GM12878 (cell line): Measurements from ENCODE around the gene BOLA1. TPM values are rescaled to one million over a fixed set of nuclear protein-coding genes. Genes with fewer than 3 reads are reported as not detected.
A peak's percentile ranks its signal among the peaks of the same experiment; 100 is the strongest.

Experiments used
- ATF7 ChIP-seq: fragments of 450-650 bp; IDR thresholded peaks from 2 replicates; pipeline ENCODE4 v1.6.1; 2016; ENCODE audit warnings: low read depth, mild to moderate bottlenecking
- CBX5 ChIP-seq: sonication (generic); IDR thresholded peaks from 2 replicates; pipeline ENCODE4 v1.6.1; 2016; ENCODE audit warnings: low read depth, moderate library complexity, mild to moderate bottlenecking, inconsistent platforms
- CHD2 ChIP-seq: IDR thresholded peaks from 2 replicates; pipeline ENCODE4 v1.6.1; 2011; ENCODE audit warnings: low read depth, low read length, improper control_type of control experiment, borderline replicate concordance
- CREM ChIP-seq: IDR thresholded peaks from 2 replicates; pipeline ENCODE4 v1.6.1; 2014; ENCODE audit warnings: antibody characterized with exemption, low read depth
- EZH2 ChIP-seq: IDR thresholded peaks from 2 replicates; pipeline ENCODE4 v1.6.1; 2012; ENCODE audit warnings: low read depth, mild to moderate bottlenecking, control low read depth, inconsistent platforms, low read length, borderline replicate concordance; ENCODE audit not compliant: control insufficient read depth
- HDAC6 ChIP-seq: fragments of 200-600 bp; sonication (generic); IDR thresholded peaks from one replicate; pipeline ENCODE4 v1.8.0; 2017; ENCODE audit warnings: antibody characterized with exemption; ENCODE audit not compliant: unreplicated experiment
- JUNB ChIP-seq: IDR thresholded peaks from 2 replicates; pipeline ENCODE4 v1.6.1; 2016; ENCODE audit warnings: antibody characterized with exemption, mild to moderate bottlenecking
- KDM1A ChIP-seq: fragments of 200-600 bp; sonication (generic); IDR thresholded peaks from 2 replicates; pipeline ENCODE4 v1.6.1; 2016; ENCODE audit warnings: borderline replicate concordance
- MXI1 ChIP-seq: fragments of 150-350 bp; IDR thresholded peaks from 2 replicates; pipeline ENCODE4 v1.6.1; 2011; ENCODE audit warnings: low read depth, mild to moderate bottlenecking, inconsistent platforms, low read length, improper control_type of control experiment
- NFXL1 ChIP-seq: fragments of 450-650 bp; IDR thresholded peaks from 2 replicates; pipeline ENCODE4 v1.6.1; 2017; ENCODE audit warnings: antibody characterized with exemption, mild to moderate bottlenecking, borderline replicate concordance
- NR2C2 ChIP-seq: IDR thresholded peaks from 2 replicates; pipeline ENCODE4 v1.6.1; 2011; ENCODE audit warnings: borderline replicate concordance, low read depth; ENCODE audit not compliant: control insufficient read depth, insufficient read length
- POLR2A ChIP-seq: IDR thresholded peaks from 2 replicates; pipeline ENCODE4 v1.6.1; 2011; ENCODE audit warnings: low read depth, mild to moderate bottlenecking, low read length
- POLR2AphosphoS2 ChIP-seq: IDR thresholded peaks from 2 replicates; pipeline ENCODE4 v1.6.1; 2011; ENCODE audit warnings: low read depth, mild to moderate bottlenecking, low read length, improper control_type of control experiment, moderate library complexity
- POLR2AphosphoS5 ChIP-seq: IDR thresholded peaks from 2 replicates; pipeline ENCODE4 v1.6.1; 2011; ENCODE audit warnings: mild to moderate bottlenecking, low read length, inconsistent platforms
- RBBP5 ChIP-seq: fragments of 200-600 bp; sonication (generic); conservative IDR thresholded peaks from 2 replicates; pipeline ENCODE4 v1.6.1; 2016
- SMC3 ChIP-seq: IDR thresholded peaks from 2 replicates; pipeline ENCODE4 v1.6.1; 2011; ENCODE audit warnings: low read length, improper control_type of control experiment, borderline replicate concordance
- WRNIP1 ChIP-seq: IDR thresholded peaks from 2 replicates; pipeline ENCODE4 v1.6.1; 2011; ENCODE audit warnings: low read depth, low read length, improper control_type of control experiment, borderline replicate concordance
- YY1 ChIP-seq: IDR thresholded peaks from 2 replicates; pipeline ENCODE4 v1.6.1; 2011; ENCODE audit warnings: low read depth, mild to moderate bottlenecking, low read length
- ZBED1 ChIP-seq: IDR thresholded peaks from 2 replicates; pipeline ENCODE4 v1.6.1; 2016; ENCODE audit warnings: borderline replicate concordance
- ZBTB11 ChIP-seq: fragments of 450-650 bp; formaldehyde crosslinking; IDR thresholded peaks from 2 replicates; pipeline ENCODE4 v1.5.0; 2022; ENCODE audit warnings: mild to moderate bottlenecking, missing genetic modification characterization
- ZNF384 ChIP-seq: IDR thresholded peaks from 2 replicates; pipeline ENCODE4 v1.6.1; 2012; ENCODE audit warnings: low read depth, mild to moderate bottlenecking, low read length, improper control_type of control experiment, borderline replicate concordance
- ZNF622 ChIP-seq: fragments of 450-650 bp; IDR thresholded peaks from 2 replicates; pipeline ENCODE4 v1.6.1; 2017; ENCODE audit warnings: mild to moderate bottlenecking, inconsistent platforms
- ZZZ3 ChIP-seq: IDR thresholded peaks from 2 replicates; pipeline ENCODE4 v1.6.1; 2011; ENCODE audit warnings: low read depth; ENCODE audit not compliant: control insufficient read depth, insufficient read length
- polyA plus RNA-seq, 11 experiments: library from polyadenylated mRNA; depleted of rRNA in 4 of 11; unstranded in 6 of 11; stranded (reverse) in 5 of 11; fragments of >200 nt; fragmentation: Nextera tagmentation in 4 of 11; fragmentation: Illumina TruSeq in 1 of 11; extraction: Ambion mirVana in 4 of 11; extraction: Trizol in 1 of 11; gene quantifications; 1 replicate in 1 of 11; 2 replicates in 10 of 11; pipeline versions ENCODE4 v1.2.1 to v1.2.3, GENCODE V29; 2011 to 2016; ENCODE audit warnings: inconsistent platforms in 2 of 11, missing spikeins in 2 of 11, low read depth in 1 of 11
- total RNA-seq, 4 experiments: library from RNA; depleted of rRNA in 3 of 4; stranded (reverse); fragments of >200 nt in 3 of 4; fragmentation: Illumina TruSeq in 1 of 4; extraction: Trizol in 1 of 4; gene quantifications; 2 replicates each; pipeline versions ENCODE4 v1.2.1 to v1.2.3, GENCODE V29; 2013 to 2021
- TF ChIP-seq, protein P1 (sequence below): fragments of 450-650 bp; IDR thresholded peaks from 2 replicates; pipeline ENCODE4 v1.6.1; 2018; ENCODE audit warnings: borderline replicate concordance, mild to moderate bottlenecking; ENCODE audit not compliant: partially characterized antibody

The BOLA1 gene
- total and polyA plus RNA-seq, 10 of the 15 experiments (the other 5 are each of a cell fraction or from before 2014, with no cell fraction given), result 0.74 to 18.7 (median 11.3) TPM

DNA sequence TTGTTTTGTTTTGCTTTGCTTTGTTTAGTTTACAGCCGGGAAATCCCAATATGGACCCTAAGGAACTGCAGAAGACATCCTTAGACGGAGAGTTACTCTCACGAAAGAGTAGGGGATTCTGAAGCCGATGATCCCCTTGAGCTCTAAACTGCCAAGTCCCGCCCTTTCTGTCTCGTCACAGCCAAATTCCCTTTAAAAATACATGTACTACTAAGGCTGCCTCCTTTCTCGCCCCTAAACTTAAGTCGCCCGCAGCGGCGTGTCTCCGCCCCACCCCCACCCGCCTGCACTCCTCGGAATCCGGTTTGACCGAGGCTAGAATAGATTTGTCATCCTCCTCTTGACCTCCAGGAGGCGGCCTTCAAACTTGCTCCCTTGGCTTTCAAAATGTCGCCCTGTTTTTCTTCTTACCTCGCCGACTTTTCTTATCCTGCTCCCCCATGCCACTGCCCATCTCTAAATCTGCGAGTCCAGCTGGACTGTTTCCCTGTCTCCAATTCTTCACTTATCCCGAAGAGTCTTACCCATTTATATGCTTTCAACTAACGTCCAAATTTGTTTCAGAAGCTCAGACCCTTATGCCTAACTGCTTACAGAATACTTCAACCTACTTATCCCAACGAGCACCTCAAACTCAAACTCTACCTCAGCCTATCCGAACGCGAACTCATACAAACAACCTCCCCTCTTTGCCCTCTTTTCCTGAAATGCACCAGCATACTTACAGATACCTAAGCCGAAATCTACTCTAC lies 10.9 kb upstream of the BOLA1 start (continued):
- TF ChIP-seq MXI1, result no peak; the same call in 1 of the 2 replicates
- TF ChIP-seq EZH2, result no peak
- TF ChIP-seq HDAC6, result no peak
- peak; percentile 75 for TF ChIP-seq CREM
- TF ChIP-seq CBX5, result peak; percentile 87; the same call in 1 of the 2 replicates
- TF ChIP-seq CHD2, result peak; percentile 86
- no peak for TF ChIP-seq ZNF622
- no peak for TF ChIP-seq KDM1A
- peak; percentile 22; the same call in 1 of the 2 replicates for TF ChIP-seq POLR2AphosphoS2
- TF ChIP-seq, protein P1, sequence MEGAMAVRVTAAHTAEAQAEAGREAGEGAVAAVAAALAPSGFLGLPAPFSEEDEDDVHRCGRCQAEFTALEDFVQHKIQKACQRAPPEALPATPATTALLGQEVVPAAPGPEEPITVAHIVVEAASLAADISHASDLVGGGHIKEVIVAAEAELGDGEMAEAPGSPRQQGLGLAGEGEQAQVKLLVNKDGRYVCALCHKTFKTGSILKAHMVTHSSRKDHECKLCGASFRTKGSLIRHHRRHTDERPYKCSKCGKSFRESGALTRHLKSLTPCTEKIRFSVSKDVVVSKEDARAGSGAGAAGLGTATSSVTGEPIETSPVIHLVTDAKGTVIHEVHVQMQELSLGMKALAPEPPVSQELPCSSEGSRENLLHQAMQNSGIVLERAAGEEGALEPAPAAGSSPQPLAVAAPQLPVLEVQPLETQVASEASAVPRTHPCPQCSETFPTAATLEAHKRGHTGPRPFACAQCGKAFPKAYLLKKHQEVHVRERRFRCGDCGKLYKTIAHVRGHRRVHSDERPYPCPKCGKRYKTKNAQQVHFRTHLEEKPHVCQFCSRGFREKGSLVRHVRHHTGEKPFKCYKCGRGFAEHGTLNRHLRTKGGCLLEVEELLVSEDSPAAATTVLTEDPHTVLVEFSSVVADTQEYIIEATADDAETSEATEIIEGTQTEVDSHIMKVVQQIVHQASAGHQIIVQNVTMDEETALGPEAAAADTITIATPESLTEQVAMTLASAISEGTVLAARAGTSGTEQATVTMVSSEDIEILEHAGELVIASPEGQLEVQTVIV, result no peak
- TF ChIP-seq SMC3, result peak; percentile 65; the same call in 1 of the 2 replicates
- peak; percentile 63 for TF ChIP-seq POLR2A
- 0 out of 2 replicates have a peak, but pooled peaks have one; percentile 61 for TF ChIP-seq ATF7
- peak; percentile 90 for TF ChIP-seq POLR2AphosphoS5
- TF ChIP-seq ZNF384, result no peak
- TF ChIP-seq ZZZ3, result no peak
- TF ChIP-seq ZBTB11 (CRISPR knock-in tag), result no peak
- TF ChIP-seq NFXL1, result no peak; the same call in 1 of the 2 replicates
- TF ChIP-seq JUNB, result peak; percentile 45
- peak; percentile 94 for TF ChIP-seq YY1
- TF ChIP-seq WRNIP1, result no peak
- TF ChIP-seq NR2C2, result no peak
- peak; percentile 32; the same call in 1 of the 2 replicates for TF ChIP-seq ZBED1
- TF ChIP-seq RBBP5, result no peak
